CD4-positive, alpha-beta T cell (primary cell): ENCODE data around the gene MB21D2. TPM values are rescaled to one million over a fixed set of nuclear protein-coding genes. Genes with fewer than 3 reads are reported as not detected.

Experiments used
- ATAC-seq: fragments of 200-7000 bp; cut with Tn5 transposase; one replicate; pipeline ENCODE4 v1.10.0; 2022; ENCODE audit warnings: mild to moderate bottlenecking; ENCODE audit not compliant: poor library complexity
- CTCF ChIA-PET: fragments of 350-600 bp; sonication (Branson Sonifier 250); formaldehyde crosslinking; loops from one replicate; lab custom pipeline; 2021; ENCODE audit warnings: antibody characterized with exemption, inconsistent platforms; lab: Charles Lee
- POLR2A ChIA-PET: fragments of 350-600 bp; sonication (Branson Sonifier 250); formaldehyde crosslinking; loops from one replicate; lab custom pipeline; 2021; ENCODE audit warnings: antibody characterized with exemption, inconsistent platforms; lab: Charles Lee
- DNase-seq, 14 experiments: peaks; one replicate each; pipeline ENCODE4 v3.0.0-alpha.2; 2013 to 2020; ENCODE audit warnings: mixed read lengths in 2 of 14
- H3K27ac ChIP-seq, 2 donors: one replicate each; pipeline versions ENCODE4 v1.5.1 to v1.7.0; 2013; ENCODE audit warnings: low read length in 2 of 2, low read depth in 1 of 2, mild to moderate bottlenecking in 1 of 2
- H3K27me3 ChIP-seq, 2 experiments: 1 replicate in 1 of 2; 2 replicates in 1 of 2; pipeline versions ENCODE4 v1.6.1 to v1.7.0; 2013; ENCODE audit warnings: low read length in 2 of 2, control low read depth in 1 of 2, mild to moderate bottlenecking in 1 of 2, moderate library complexity in 1 of 2; ENCODE audit not compliant: insufficient read depth in 2 of 2, control insufficient read depth in 1 of 2
- H3K36me3 ChIP-seq: one replicate; pipeline ENCODE4 v1.6.1; 2013; ENCODE audit warnings: low read length, control low read depth; ENCODE audit not compliant: insufficient read depth
- H3K4me1 ChIP-seq: one replicate; pipeline ENCODE4 v1.6.1; 2013; ENCODE audit warnings: low read length, control low read depth; ENCODE audit not compliant: insufficient read depth
- H3K4me3 ChIP-seq: one replicate; pipeline ENCODE4 v1.5.1; 2013; ENCODE audit warnings: mild to moderate bottlenecking, low read length, moderate library complexity
- H3K9me3 ChIP-seq, 2 experiments: 1 replicate in 1 of 2; 2 replicates in 1 of 2; pipeline versions ENCODE4 v1.6.1 to v1.7.0; 2013; ENCODE audit warnings: low read length in 2 of 2, mild to moderate bottlenecking in 2 of 2, control low read depth in 1 of 2, moderate library complexity in 1 of 2; ENCODE audit not compliant: control insufficient read depth in 1 of 2, insufficient read depth in 1 of 2
- H3K27ac Mint-ChIP-seq: one replicate; pipeline ENCODE4 v1.8.0; 2020; ENCODE audit warnings: mixed read lengths
- H3K27me3 Mint-ChIP-seq: one replicate; pipeline ENCODE4 v1.8.0; 2021; ENCODE audit warnings: mixed read lengths
- H3K36me3 Mint-ChIP-seq: one replicate; pipeline ENCODE4 v1.8.0; 2021; ENCODE audit warnings: low read depth, mixed read lengths
- H3K4me1 Mint-ChIP-seq: one replicate; pipeline ENCODE4 v1.8.0; 2021; ENCODE audit warnings: low read depth, mixed read lengths
- H3K4me3 Mint-ChIP-seq: one replicate; pipeline ENCODE4 v1.8.0; 2020; ENCODE audit warnings: mild to moderate bottlenecking, mixed read lengths
- H3K9me3 Mint-ChIP-seq: one replicate; pipeline ENCODE4 v1.8.0; 2020; ENCODE audit warnings: mixed read lengths
- intact Hi-C, 2 experiments: fragments of 100-400 bp; cut with DNase I in 1 of 2; cut with micrococcal nuclease in 1 of 2; formaldehyde crosslinking; loops; one replicate each; pipeline versions ENCODE4 v1.15.1 to v1.9.0; 2023 to 2025; cut with DNase I, micrococcal nuclease
- total RNA-seq, 174 experiments: library from RNA in 2 of 174; stranded (reverse) in 2 of 174; gene quantifications; one replicate each; pipeline ENCODE4 v1.2.3 and lab custom pipeline; 2021 to 2026
- TF ChIP-seq, protein P1 (sequence below): fragments of 200-600 bp; IDR thresholded peaks from one replicate; pipeline ENCODE4 v1.8.0; 2022; ENCODE audit warnings: antibody characterized with exemption, mild to moderate bottlenecking

Gene MB21D2
- total RNA-seq, 2 experiments from 2014 or later = 0.77 to 0.78 TPM

DNA sequence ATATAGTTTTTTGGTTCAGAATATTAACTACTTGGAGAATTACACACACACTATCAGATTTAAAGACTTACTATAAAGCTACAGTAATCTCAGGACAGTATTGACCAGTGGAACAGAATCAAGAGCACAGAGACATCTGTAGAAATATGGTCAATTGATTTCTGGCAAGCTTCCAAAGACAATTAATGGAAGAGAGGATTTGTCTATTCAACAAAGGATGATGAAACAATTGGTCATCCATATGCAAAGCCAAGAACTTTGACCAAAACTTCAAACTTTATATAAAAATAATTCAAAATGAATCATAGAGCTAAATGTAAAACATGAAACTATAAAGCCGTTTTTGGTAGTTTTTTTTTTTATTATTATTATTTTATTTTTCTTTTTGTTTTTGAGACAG, 29.8 kb upstream of the MB21D2 start:
- H3K9me3 ChIP-seq = no peaks in the 10 kb centered on the region
- no peaks in the 10 kb centered on the region for H3K36me3 ChIP-seq
- no peak overlapping the region for H3K4me3 Mint-ChIP-seq
- no peaks in the 10 kb centered on the region for H3K27me3 ChIP-seq
- intact Hi-C loops = no loop called here
- ATAC-seq (no peak), DNase-seq (no peak)
- H3K36me3 Mint-ChIP-seq = no peaks in the 10 kb centered on the region
- ChIA-PET CTCF (no interaction called here), POLR2A (no interaction called here)
- peaks cover 3% of the 10 kb centered on the region for H3K9me3 Mint-ChIP-seq
- H3K4me1 ChIP-seq = no peaks in the 10 kb centered on the region
- no peak overlapping the region for H3K4me3 ChIP-seq
- H3K27me3 Mint-ChIP-seq = no peaks in the 10 kb centered on the region
- no peaks in the 10 kb centered on the region for H3K4me1 Mint-ChIP-seq
- TF ChIP-seq, protein P1, sequence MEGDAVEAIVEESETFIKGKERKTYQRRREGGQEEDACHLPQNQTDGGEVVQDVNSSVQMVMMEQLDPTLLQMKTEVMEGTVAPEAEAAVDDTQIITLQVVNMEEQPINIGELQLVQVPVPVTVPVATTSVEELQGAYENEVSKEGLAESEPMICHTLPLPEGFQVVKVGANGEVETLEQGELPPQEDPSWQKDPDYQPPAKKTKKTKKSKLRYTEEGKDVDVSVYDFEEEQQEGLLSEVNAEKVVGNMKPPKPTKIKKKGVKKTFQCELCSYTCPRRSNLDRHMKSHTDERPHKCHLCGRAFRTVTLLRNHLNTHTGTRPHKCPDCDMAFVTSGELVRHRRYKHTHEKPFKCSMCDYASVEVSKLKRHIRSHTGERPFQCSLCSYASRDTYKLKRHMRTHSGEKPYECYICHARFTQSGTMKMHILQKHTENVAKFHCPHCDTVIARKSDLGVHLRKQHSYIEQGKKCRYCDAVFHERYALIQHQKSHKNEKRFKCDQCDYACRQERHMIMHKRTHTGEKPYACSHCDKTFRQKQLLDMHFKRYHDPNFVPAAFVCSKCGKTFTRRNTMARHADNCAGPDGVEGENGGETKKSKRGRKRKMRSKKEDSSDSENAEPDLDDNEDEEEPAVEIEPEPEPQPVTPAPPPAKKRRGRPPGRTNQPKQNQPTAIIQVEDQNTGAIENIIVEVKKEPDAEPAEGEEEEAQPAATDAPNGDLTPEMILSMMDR = no peak
- H3K27ac ChIP-seq = no peak overlapping the region
- H3K27ac Mint-ChIP-seq = no peak overlapping the region

DNA sequence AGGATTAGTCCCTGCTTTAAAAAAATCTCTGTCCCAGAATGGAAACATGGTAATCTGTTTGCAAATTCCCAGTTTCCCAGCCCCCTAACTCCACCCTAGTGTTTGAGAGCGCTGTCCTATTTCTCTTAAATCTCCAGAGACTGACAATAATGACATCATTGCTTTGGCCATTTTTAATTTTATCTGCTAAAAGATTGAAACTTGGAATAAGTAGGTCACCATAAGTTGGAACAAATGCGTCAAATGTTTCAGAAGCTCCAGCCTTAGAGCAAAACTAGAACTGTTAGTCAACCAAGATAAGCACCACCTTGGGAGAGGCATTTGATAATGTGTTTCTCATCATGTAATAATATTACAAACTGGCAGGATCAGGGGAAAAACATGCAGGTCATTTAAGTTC, 25.7 kb upstream of the MB21D2 start:
- Mint-ChIP-seq H3K9me3 (no peaks in the 10 kb centered on the region), H3K4me1 (no peaks in the 10 kb centered on the region), H3K36me3 (no peaks in the 10 kb centered on the region), H3K27me3 (peaks cover 3% of the 10 kb centered on the region), H3K27ac (no peak overlapping the region), H3K4me3 (no peak overlapping the region)
- ChIA-PET POLR2A (no interaction called here), CTCF (interaction anchor here (0.6 kb wide), 1 partner anchor 785 kb away, joined by 3 read pairs; no protein-coding TSS in a partner anchor)
- Histone ChIP-seq H3K9me3 (peaks cover 0 to 4% of the 10 kb centered on the region in 2 experiments), H3K4me3 (no peak overlapping the region), H3K4me1 (no peaks in the 10 kb centered on the region), H3K36me3 (no peaks in the 10 kb centered on the region), H3K27me3 (no peaks in the 10 kb centered on the region), H3K27ac (no peak overlapping the region)
- no peak for ATAC-seq
- TF ChIP-seq, protein P1 = no peak
- DNase-seq = no peak
- intact Hi-C loops = no loop called here

DNA sequence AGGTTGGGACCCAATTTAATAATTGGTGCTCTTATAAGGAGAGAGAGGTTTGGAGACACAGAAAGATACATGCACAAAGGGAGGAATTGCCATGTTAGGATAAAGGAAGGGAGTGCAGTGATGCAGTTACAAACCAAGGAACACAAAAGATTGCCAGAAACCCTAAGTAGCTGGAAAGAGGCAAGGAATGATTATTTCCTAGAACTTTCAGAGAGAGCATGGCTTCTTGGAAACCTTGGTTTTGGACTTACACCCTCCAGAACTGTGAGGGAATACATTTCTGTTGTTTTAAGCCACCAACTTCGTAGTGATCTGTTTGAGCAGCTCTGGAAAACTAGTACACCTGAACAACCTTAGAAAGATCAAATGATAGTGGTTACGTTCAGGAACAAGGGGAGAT, 25.0 kb upstream of the MB21D2 start:
- TF ChIP-seq, protein P1 = no peak
- Mint-ChIP-seq H3K4me1 (no peaks in the 10 kb centered on the region), H3K27ac (no peak overlapping the region), H3K36me3 (no peaks in the 10 kb centered on the region), H3K9me3 (no peaks in the 10 kb centered on the region), H3K4me3 (no peak overlapping the region), H3K27me3 (peaks cover 3% of the 10 kb centered on the region)
- ChIA-PET POLR2A (no interaction called here), CTCF (no interaction called here)
- intact Hi-C loops = no loop called here
- Histone ChIP-seq H3K4me1 (no peaks in the 10 kb centered on the region), H3K4me3 (no peak overlapping the region), H3K27ac (no peak overlapping the region), H3K9me3 (peaks cover 0 to 4% of the 10 kb centered on the region in 2 experiments), H3K36me3 (no peaks in the 10 kb centered on the region), H3K27me3 (no peaks in the 10 kb centered on the region)
- DNase-seq (no peak), ATAC-seq (no peak)
